Measurements from ENCODE around the gene TBC1D5.
"Not testable (repeated sequence)": the region's sequence is repeated elsewhere in the genome, so short reads cannot be mapped to it uniquely, and the experiment has no call there.

The TBC1D5 gene

GRCh38 chr3:17133632-17134545, 608.5 kb downstream of the TBC1D5 start:
- no peak for DNase-seq (ENCODE audit: low read depth)

GRCh38 chr3:17132286-17133115, 609.9 kb downstream of the TBC1D5 start:
- no peak for DNase-seq (ENCODE audit: low read depth)

GRCh38 chr3:17130956-17131355, 611.5 kb downstream of the TBC1D5 start:
- DNase-seq (ENCODE audit: low read depth) = no peak

- DNase-seq (ENCODE audit: low read depth) = no peak
Measured at GRCh38 chr3:17129556-17129955, 612.9 kb downstream of the TBC1D5 start.

GRCh38 chr3:17128671-17129070, 613.8 kb downstream of the TBC1D5 start:
- not testable (repeated sequence) for DNase-seq (ENCODE audit: low read depth)

- no peak for DNase-seq (ENCODE audit: low read depth)
Measured at GRCh38 chr3:17125738-17126442, 616.5 kb downstream of the TBC1D5 start.

- no peak for DNase-seq (ENCODE audit: low read depth)
Measured at GRCh38 chr3:17122758-17123157, 619.7 kb downstream of the TBC1D5 start.

GRCh38 chr3:17121336-17121735, 621.1 kb downstream of the TBC1D5 start:
- no peak for DNase-seq (ENCODE audit: low read depth)

- no peak for DNase-seq (ENCODE audit: low read depth)
Measured at GRCh38 chr3:17120115-17120514, 622.3 kb downstream of the TBC1D5 start.

- DNase-seq (ENCODE audit: low read depth) = no peak
Measured at GRCh38 chr3:17119201-17120072, 623.0 kb downstream of the TBC1D5 start.

GRCh38 chr3:17118771-17119170, 623.7 kb downstream of the TBC1D5 start:
- no peak for DNase-seq (ENCODE audit: low read depth)

GRCh38 chr3:17116007-17116600, 626.3 kb downstream of the TBC1D5 start:
- DNase-seq (ENCODE audit: low read depth) = no peak

- no peak for DNase-seq (ENCODE audit: low read depth)
Measured at GRCh38 chr3:17115186-17115585, 627.2 kb downstream of the TBC1D5 start.

- DNase-seq (ENCODE audit: low read depth) = no peak
Measured at GRCh38 chr3:17111586-17111985, 630.8 kb downstream of the TBC1D5 start.

- DNase-seq (ENCODE audit: low read depth) = no peak
Measured at GRCh38 chr3:17110660-17111396, 631.6 kb downstream of the TBC1D5 start.

Data from GM04504 (cell line).